Measurements from ENCODE around the gene COA6.
A peak's percentile ranks its signal among the peaks of the same experiment; 100 is the strongest.

The COA6 gene
- 8.2 to 29.8 (median 18.6) reads per million in 17 experiments for total RNA-seq

GRCh38 chr1:234373064-234373958 lies at the start of gene COA6:
TSS of gene COA6 (plus strand) at chr1:234373456. CDS start at chr1:234373467, 11 bp downstream.
- DNase-seq, result peak; percentile 96 to 99 (median 98)

GRCh38 chr1:234324821-234325220 lies 48.4 kb upstream of the COA6 start:
- DNase-seq, result no peak

- peak in 2 of 4 experiments; percentile 35 to 36 for DNase-seq
These were observed 47.3 kb upstream of the COA6 start for GRCh38 chr1:234325878-234326496.

GRCh38 chr1:234326497-234327366 lies 46.5 kb upstream of the COA6 start:
- peak; percentile 62 to 78 (median 74) for DNase-seq

GRCh38 chr1:234327577-234328164 lies 45.6 kb upstream of the COA6 start:
- no peak for DNase-seq

- peak; percentile 61 to 81 (median 66) for DNase-seq
These were observed 42.4 kb upstream of the COA6 start for GRCh38 chr1:234330843-234331215.

- DNase-seq, result peak; percentile 76 to 86 (median 80)
These were observed 41.7 kb upstream of the COA6 start for GRCh38 chr1:234331507-234331906.

- no peak for DNase-seq
These were observed 36.9 kb upstream of the COA6 start for GRCh38 chr1:234336359-234336758.

- no peak for DNase-seq
These were observed 36.0 kb upstream of the COA6 start for GRCh38 chr1:234337233-234337632.

- no peak for DNase-seq
These were observed 32.7 kb upstream of the COA6 start for GRCh38 chr1:234340528-234340927.

GRCh38 chr1:234342774-234343173 lies 30.5 kb upstream of the COA6 start:
- DNase-seq, result no peak

GRCh38 chr1:234345237-234345636 lies 28.0 kb upstream of the COA6 start:
- no peak for DNase-seq

- DNase-seq, result no peak
These were observed 24.3 kb upstream of the COA6 start for GRCh38 chr1:234348964-234349363.

GRCh38 chr1:234355782-234356510 lies 17.3 kb upstream of the COA6 start:
- DNase-seq, result no peak

- peak in 3 of 4 experiments; percentile 4 to 69 (median 35) for DNase-seq
These were observed 16.5 kb upstream of the COA6 start for GRCh38 chr1:234356615-234357269.

- no peak for DNase-seq
These were observed 15.4 kb upstream of the COA6 start for GRCh38 chr1:234357831-234358230.

- no peak for DNase-seq
These were observed 12.1 kb upstream of the COA6 start for GRCh38 chr1:234361102-234361603.

- no peak for DNase-seq
These were observed 10.7 kb upstream of the COA6 start for GRCh38 chr1:234362558-234362957.

- peak; percentile 7 to 60 (median 34) for DNase-seq
These were observed 4.8 kb upstream of the COA6 start for GRCh38 chr1:234368320-234369032.

- DNase-seq, result no peak
These were observed 4.2 kb upstream of the COA6 start for GRCh38 chr1:234369033-234369430.

Data from suppressor macrophage (primary cell).